Left renal pelvis (tissue), 4 donors: Measurements from ENCODE around the gene KIAA0232. TPM values are rescaled to one million over a fixed set of nuclear protein-coding genes. Genes with fewer than 3 reads are reported as not detected.

Experiments
- DNase-seq, 4 donors: peaks; one replicate each; pipeline ENCODE4 v3.0.0-alpha.2; 2013; ENCODE audit warnings: low read depth in 4 of 4, low spot score in 3 of 4
- polyA plus RNA-seq, 4 donors: library from polyadenylated mRNA; unstranded; fragments of 120-200 nt; gene quantifications; one replicate each; pipeline ENCODE4 v1.2.1, GENCODE V29; 2013; ENCODE audit not compliant: insufficient read length in 4 of 4

KIAA0232 gene
- polyA plus RNA-seq, 4 donors: 33.5 to 45.9 (median 41.5) TPM

- no peak for DNase-seq
Measured at GRCh38 chr4:6912441-6912840, 129.9 kb downstream of the KIAA0232 start.

DNA sequence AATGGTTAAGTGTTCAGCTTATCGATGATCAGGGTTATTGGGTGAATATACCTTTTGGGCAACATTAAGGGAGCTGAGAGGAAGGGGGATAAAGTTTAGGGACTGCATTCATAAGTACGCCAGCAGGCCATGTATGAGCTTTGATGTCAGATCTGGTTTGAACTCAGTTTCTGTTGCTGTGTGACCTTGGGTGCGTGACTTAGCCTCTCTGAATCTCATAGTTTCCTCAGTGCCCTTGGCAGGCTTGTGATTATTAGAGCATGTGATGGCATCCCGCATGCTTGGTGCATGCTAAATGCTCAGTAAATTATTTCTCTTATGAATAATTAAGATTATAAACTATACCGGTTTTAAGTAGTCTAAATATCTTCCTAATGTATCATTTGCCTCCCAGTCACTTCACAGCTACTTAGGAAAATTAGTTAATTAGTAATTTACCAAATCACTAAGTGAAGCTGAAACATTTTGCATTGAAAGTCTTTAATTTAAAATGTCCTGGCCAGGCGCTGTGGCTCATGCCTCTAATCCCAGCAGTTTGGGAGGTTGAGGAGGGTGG lies 130.9 kb downstream of the KIAA0232 start:
- no peak for DNase-seq

DNA sequence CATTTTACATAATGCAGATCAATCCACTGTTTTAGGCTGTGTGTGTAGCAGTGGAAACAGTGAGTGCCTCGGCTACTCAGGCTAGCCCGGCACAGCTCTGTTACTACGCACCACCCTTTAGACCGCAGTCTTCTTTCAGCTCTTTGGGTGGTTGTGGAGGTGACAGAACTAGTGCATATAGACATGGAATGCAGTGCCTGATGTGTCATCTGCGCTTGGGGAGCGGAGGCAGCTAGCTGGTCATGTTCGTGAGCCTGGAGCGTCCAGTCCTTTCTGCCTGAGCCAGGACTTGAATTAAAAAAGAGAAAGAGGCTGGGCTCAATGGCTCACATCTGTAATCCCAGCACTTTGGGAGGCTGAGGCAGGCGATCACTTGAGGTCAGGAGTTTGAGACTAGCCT lies 131.9 kb downstream of the KIAA0232 start:
- DNase-seq: no peak

DNA sequence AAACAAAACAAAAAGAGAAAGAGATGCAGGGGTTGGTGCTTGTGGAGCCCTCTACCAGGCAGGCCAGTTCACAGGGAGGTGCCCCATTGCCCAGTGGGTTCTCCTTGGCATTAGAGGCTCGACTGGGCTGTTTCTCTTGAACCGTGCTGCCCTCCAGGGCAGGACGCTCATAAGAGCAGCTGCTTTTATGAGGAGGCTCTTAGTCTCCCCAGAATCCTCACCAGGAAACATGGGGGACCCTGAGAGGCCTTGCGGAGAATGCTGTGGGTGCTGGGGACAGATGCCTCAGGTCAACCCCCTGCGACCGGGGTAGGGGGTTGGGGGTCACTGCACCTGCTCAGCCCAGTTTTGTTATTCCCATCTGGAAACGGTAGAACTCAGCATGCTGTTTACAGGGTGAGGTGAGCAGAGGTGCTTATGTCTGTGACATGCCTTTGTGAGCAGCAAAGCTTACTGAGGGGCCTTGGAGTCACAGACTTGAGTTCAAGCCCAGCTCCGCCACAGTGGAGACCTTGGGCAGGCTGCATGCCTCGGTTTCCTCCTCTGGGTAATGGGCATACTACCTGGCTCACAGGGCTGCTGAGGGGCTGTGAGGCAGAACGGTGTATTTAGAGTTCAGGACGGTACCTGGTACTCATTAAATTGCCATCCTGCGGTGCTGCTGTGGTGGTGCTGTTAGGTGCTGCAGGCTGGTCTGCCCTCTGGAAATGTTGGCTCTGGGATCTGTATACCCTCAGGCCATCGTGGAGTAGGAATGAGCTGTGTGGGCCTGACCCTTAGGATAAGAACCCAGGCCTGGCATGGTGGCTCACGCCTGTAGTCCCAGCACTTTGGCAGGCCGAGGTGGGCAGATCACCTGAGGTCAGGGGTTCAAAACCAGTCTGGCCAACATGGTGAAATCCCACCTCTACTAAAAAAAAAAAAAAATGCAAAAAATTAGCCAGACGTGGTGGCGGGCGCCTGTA lies 132.8 kb downstream of the KIAA0232 start:
- DNase-seq: no peak

- DNase-seq: no peak
Measured at GRCh38 chr4:6916069-6916586, 133.6 kb downstream of the KIAA0232 start.

GRCh38 chr4:6916587-6917460 lies 134.3 kb downstream of the KIAA0232 start:
- no peak for DNase-seq

DNA sequence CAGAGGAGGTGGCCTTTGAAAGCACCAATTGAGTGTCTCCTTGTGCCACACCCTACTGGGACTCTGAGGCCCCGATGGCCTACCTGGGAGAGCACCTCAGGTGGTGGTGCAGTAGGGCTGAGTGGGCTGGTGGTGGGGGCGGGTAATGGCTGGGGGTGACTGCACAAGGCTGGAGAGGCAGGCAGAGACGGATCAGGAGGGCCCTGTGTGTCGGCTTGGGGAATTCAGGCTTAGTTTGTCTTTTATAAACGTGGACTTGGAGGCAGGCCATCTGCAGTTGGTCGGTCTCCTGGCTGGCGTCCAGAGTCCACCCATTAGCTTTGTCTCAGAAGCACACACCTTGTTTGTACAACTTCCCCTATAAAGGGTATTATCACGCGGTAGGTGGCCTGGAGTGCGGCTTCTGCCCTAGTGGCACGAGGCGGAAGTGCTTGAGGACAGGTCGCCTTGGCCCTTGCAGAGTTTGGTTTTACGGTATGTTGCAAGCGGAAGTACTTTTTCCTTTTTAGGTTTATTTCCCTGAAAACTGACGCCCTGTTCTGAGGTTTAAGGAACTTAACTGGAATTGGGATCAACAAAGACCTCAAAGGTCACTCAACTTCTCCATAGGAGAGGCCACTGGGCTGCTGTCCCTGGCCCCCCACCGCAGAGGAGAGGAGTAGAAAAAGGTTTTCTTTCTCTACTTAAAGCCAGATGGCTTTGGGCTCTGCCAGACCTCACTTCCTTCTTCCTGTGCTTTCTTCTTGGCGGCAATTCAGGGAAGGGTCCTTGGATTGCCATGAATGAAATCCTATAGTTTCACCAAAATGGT lies 135.1 kb downstream of the KIAA0232 start:
- no peak for DNase-seq

- no peak for DNase-seq
Measured at GRCh38 chr4:6918338-6918737, 135.8 kb downstream of the KIAA0232 start.

GRCh38 chr4:6920171-6920570 lies 137.6 kb downstream of the KIAA0232 start:
- DNase-seq: no peak

GRCh38 chr4:6923507-6923906 lies 141.0 kb downstream of the KIAA0232 start:
- DNase-seq: no peak

DNA sequence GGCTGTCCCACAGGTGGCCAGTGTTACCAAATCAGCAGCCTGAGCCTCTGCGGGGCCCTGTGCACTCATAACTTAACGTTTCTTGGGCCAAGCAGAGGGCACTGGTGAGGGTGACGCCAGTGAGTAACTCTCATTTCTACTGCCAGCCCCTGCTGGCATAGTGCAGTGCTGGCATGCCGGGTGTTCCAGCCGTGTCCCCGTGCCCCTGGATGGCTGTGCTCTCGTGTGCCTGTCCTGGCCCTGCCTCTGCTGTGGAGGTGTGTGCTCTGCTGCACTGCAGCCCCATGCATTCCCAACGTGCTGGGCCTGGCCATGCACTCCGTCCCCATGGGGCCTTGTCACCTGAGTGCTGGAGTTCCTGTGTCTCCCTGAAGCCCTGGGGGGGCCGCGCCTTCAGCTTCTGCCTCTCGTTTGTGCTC lies 141.8 kb downstream of the KIAA0232 start:
- no peak for DNase-seq

DNA sequence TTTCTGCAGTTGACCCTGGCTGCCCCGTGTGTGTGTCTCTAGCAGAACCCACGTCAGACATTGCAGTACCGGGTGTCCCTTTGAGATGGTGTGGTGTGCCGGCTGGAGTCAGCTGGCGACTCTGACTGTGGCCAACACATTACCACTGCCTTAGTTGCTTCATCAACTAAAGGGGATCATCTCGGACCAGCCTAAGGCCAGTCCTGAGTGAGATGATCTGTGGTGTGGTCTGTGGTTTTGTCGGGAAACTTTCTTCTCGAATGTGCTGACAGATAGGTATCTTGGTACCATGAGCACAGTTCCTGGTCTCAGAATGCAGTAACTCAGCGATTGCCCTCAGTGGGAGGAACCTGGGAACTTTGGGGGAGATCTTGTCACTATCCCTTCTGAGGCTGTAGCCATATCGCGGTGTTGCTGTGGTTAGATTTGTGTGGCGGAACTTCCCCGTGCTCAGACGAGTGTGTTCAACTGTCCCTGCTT lies 142.9 kb downstream of the KIAA0232 start:
- DNase-seq: no peak

GRCh38 chr4:6926081-6926480 lies 143.6 kb downstream of the KIAA0232 start:
- DNase-seq: no peak

DNA sequence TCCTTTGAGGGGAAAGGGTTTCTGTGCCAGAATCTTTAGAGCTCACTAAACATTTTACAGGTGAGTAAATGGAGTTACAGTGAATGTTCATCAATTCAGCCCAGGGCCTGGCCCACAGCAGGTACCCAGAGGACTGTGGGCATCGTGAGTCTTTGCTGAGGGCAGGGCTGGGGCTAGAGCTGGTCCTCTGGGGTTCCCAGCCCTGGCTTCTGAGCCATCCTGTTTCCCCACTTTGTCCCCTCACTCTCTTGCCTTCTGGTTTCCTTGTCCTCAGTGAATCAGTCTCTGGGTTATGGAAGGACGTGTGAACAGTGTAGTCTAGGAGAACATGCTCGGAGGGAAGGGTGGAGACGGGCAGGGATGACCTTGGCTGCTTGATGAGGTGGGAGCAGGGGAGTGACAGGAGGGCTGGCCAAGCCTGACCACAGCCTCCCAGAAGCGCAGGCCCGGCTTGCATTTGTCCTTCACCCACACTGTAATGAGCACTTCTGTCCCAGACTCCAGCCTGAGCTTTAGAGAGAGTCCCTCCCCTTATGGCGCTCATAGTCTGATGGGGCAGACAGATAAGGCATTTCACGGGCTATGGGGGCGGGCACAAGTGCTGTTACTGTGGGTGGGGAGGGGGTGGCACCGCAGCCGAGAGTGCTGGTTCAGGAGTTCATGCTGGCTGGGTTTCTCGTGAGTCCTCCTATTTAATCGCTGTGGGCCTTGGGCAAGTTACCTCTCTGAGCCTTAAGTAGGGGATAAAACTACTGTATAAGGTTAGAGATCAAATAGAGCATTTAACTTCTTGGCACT lies 144.4 kb downstream of the KIAA0232 start:
- DNase-seq: no peak

DNA sequence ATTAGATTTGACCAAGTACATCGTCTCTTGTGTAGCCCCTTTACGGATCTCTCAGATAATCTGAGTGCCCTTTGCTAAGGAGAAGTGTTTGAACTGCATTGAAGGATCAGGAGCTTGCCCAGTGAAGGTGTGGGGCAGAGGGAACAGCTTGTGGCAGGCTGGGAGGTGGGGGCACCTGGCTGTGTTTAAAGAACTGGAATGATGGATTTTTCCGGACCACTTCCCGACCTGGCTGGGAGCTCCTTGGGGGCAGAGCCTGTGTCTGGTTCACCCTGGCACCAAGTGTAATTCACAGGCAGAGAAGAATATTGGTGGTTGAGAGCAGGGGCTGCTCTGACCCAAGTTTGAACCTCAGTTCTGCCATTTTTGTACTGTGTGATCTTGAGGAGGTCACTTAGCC lies 145.6 kb downstream of the KIAA0232 start:
- no peak for DNase-seq

- DNase-seq: no peak
Measured at GRCh38 chr4:6929339-6929811, 146.8 kb downstream of the KIAA0232 start.

DNA sequence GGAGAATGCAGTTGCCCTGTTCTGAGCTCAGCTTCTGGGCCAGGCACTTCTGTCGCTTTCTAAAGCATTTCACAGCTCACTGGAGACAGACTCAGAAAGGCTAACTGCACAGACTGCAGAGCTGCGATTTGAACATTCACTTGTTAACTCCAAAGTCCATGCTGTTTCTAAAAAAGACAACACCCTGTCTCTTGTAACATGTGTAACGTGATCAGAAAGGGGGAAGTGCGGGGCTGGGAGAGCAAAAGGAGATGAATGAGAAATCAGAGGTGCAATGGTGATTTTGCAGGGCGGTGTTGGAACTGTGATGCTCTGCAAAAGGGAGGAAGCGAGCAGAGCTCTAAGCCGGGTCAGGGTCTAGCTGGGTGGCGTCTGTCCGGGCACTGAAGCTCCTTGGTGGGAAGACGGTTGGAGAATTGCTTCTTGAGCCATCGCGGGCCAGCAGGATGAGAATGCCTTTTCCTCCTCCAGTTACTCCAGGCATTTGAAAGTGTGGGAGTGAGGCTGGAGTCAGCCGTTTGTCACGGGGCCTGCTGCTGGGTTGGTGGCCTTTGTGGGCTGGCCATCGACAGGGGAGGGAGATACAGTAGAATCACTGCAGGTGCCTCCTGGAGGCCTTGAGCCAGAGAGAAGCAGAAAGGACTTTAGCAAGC lies 147.4 kb downstream of the KIAA0232 start:
- DNase-seq: no peak

- no peak for DNase-seq
Measured at GRCh38 chr4:6932475-6932874, 149.9 kb downstream of the KIAA0232 start.
